Neural cell (in vitro differentiated cells): ENCODE measurements around the gene TUBB4B. TPM values are rescaled to one million over a fixed set of nuclear protein-coding genes. Genes with fewer than 3 reads are reported as not detected.

Source experiments
- H2AFZ ChIP-seq: fragments of 200-600, 300-800 bp; sonication (generic), shearing (Covaris generic); 2 replicates; pipeline ENCODE4 v1.6.0; 2014; ENCODE audit warnings: low read depth, mild to moderate bottlenecking, antibody characterized with exemption, low read length, moderate library complexity
- H3F3A ChIP-seq: fragments of 200-600 bp; shearing (Covaris generic); 2 replicates; pipeline ENCODE4 v1.6.1; 2016; ENCODE audit warnings: mild to moderate bottlenecking, moderate library complexity, mixed read lengths, antibody characterized with exemption, low read length; ENCODE audit not compliant: insufficient read depth, poor library complexity, severe bottlenecking
- H3K27ac ChIP-seq: fragments of 200-600, 300-800 bp; sonication (generic), shearing (Covaris generic); 2 replicates; pipeline ENCODE4 v1.5.1; 2014; ENCODE audit warnings: mild to moderate bottlenecking, low read length, moderate library complexity
- H3K27me3 ChIP-seq: fragments of 300-800, 200-600 bp; sonication (generic), shearing (Covaris generic); 2 replicates; pipeline ENCODE4 v1.6.0; 2014; ENCODE audit warnings: mild to moderate bottlenecking, low read depth, low read length, moderate library complexity; ENCODE audit not compliant: insufficient read depth
- H3K36me3 ChIP-seq: fragments of 300-800, 200-600 bp; sonication (generic), shearing (Covaris generic); 2 replicates; pipeline ENCODE4 v1.5.1; 2014; ENCODE audit warnings: mild to moderate bottlenecking, antibody characterized with exemption, low read length, moderate library complexity; ENCODE audit not compliant: insufficient read depth
- H3K4me2 ChIP-seq: fragments of 300-800, 200-600 bp; sonication (generic), shearing (Covaris generic); 2 replicates; pipeline ENCODE4 v1.6.0; 2014; ENCODE audit warnings: mild to moderate bottlenecking, low read length
- H3K4me3 ChIP-seq: fragments of 300-800, 200-600 bp; sonication (generic), shearing (Covaris generic); 2 replicates; pipeline ENCODE4 v1.5.1; 2014; ENCODE audit warnings: mild to moderate bottlenecking, low read length, moderate library complexity
- H3K79me2 ChIP-seq: fragments of 200-600 bp; shearing (Covaris generic); replicated peaks from 2 replicates; pipeline ENCODE4 v1.6.0; 2014; ENCODE audit warnings: mild to moderate bottlenecking, low read length, moderate library complexity; ENCODE audit not compliant: insufficient read depth
- H3K9ac ChIP-seq: fragments of 300-800, 200-600 bp; sonication (generic), shearing (Covaris generic); 2 replicates; pipeline ENCODE4 v1.6.1; 2016; ENCODE audit warnings: mild to moderate bottlenecking, low read length, mixed read lengths
- H3K9me2 ChIP-seq: fragments of 200-600 bp; shearing (Covaris generic); 2 replicates; pipeline ENCODE4 v1.6.1; 2016; ENCODE audit warnings: mild to moderate bottlenecking, low read length, mixed read lengths; ENCODE audit not compliant: insufficient read depth
- H3K9me3 ChIP-seq: fragments of 200-600, 300-800 bp; sonication (generic), shearing (Covaris generic); 2 replicates; pipeline ENCODE4 v1.6.1; 2016; ENCODE audit warnings: mild to moderate bottlenecking, mixed run types, low read length, moderate library complexity, mixed read lengths
- H4K20me1 ChIP-seq: fragments of 200-600 bp; shearing (Covaris generic); 2 replicates; pipeline ENCODE4 v1.6.1; 2016; ENCODE audit warnings: mild to moderate bottlenecking, mixed run types; ENCODE audit not compliant: insufficient read depth
- CTCF ChIP-seq: fragments of 450-650 bp; IDR thresholded peaks from 2 replicates; pipeline ENCODE4 v1.5.1; 2014; ENCODE audit warnings: antibody characterized with exemption, mild to moderate bottlenecking, moderate library complexity; ENCODE audit not compliant: poor library complexity, severe bottlenecking
- EP300 ChIP-seq: fragments of 450-650 bp; conservative IDR thresholded peaks from 2 replicates; pipeline ENCODE4 v1.6.1; 2014; ENCODE audit warnings: antibody characterized with exemption, mild to moderate bottlenecking, moderate library complexity; ENCODE audit not compliant: poor library complexity, severe bottlenecking
- EZH2 ChIP-seq: fragments of 200-600, 300-800 bp; shearing (Covaris generic), sonication (generic); IDR thresholded peaks from 2 replicates; pipeline ENCODE4 v1.6.1; 2014; ENCODE audit warnings: antibody characterized with exemption, low read length, borderline replicate concordance, mild to moderate bottlenecking; ENCODE audit not compliant: insufficient read depth, poor library complexity, severe bottlenecking
- MXI1 ChIP-seq: fragments of 450-650 bp; conservative IDR thresholded peaks from 2 replicates; pipeline ENCODE4 v1.6.1; 2014; ENCODE audit warnings: antibody characterized with exemption, mild to moderate bottlenecking; ENCODE audit not compliant: poor library complexity, severe bottlenecking
- POLR2AphosphoS5 ChIP-seq: IDR thresholded peaks from 2 replicates; pipeline ENCODE4 v1.6.1; 2012
- RAD21 ChIP-seq: fragments of 450-650 bp; conservative IDR thresholded peaks from 2 replicates; pipeline ENCODE4 v1.6.1; 2014; ENCODE audit warnings: antibody characterized with exemption, mild to moderate bottlenecking, moderate library complexity
- REST ChIP-seq: IDR thresholded peaks from 2 replicates; pipeline ENCODE4 v1.6.1; 2012; ENCODE audit warnings: borderline replicate concordance
- SMC3 ChIP-seq: fragments of 450-650 bp; conservative IDR thresholded peaks from 2 replicates; pipeline ENCODE4 v1.6.1; 2014; ENCODE audit warnings: antibody characterized with exemption, mild to moderate bottlenecking, moderate library complexity; ENCODE audit not compliant: poor library complexity
- TAF1 ChIP-seq: IDR thresholded peaks from 2 replicates; pipeline ENCODE4 v1.6.1; 2012; ENCODE audit warnings: low read depth
- polyA plus RNA-seq: library from polyadenylated mRNA; depleted of rRNA; stranded (reverse); fragments of >200 nt; gene quantifications from 2 replicates; pipeline ENCODE4 v1.2.3, GENCODE V29; 2014

TUBB4B gene
- polyA plus RNA-seq, 1 donor from 2014 or later: 60.3 TPM

DNA sequence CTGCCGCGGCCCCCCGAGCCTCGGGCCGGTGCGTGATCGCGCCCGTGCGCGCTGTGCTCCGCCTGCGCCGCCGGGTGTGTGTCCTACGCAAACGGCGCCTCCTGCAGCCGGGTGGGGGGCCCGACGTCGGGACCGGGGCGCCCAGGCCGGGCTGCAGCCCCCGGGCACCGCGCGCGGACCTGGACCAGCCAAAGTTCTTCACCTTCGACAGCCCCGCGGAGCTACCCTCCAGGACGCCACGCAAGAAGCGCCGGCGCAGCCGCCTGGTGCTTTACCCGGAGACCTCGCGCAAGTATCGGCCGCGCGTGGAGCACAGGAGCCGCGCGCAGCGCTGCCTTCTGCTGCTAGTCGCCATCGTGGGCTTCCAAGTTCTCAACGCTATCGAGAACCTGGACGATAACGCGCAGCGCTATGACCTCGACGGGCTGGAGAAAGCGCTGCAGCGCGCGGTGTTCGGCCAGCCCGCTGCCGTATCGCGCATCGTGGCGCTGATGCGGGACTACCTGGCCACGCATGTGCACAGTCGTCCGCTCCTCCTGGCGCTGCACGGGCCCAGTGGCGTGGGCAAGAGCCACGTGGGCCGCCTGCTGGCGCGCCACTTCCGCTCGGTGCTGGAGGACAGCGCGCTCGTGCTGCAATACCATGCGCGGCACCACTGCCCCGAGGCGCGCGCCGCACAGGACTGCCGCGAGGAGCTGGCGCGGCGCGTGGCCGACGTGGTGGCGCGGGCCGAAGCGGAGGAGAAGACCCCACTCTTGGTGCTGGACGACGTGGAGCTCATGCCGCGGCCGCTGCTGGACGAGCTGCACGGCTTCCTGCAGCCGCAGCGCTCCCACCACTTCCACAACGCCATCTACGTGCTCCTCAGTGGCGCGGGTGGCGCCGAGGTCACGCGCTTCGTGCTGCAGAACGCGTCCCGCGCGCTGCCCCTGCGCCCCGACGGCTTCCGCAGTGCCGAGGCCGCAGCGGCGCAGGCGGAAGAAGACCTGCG is 37.9 kb downstream of the TUBB4B start:
- no peaks in the 10 kb centered on the region for H3K9me2 ChIP-seq
- no peaks in the 10 kb centered on the region for H3K79me2 ChIP-seq
- H3K4me3 ChIP-seq: no peak overlapping the region
- H4K20me1 ChIP-seq: no peaks in the 10 kb centered on the region
- no peaks in the 10 kb centered on the region for H3F3A ChIP-seq
- no peak overlapping the region for H3K4me2 ChIP-seq
- TF ChIP-seq MXI1: no peak
- no peak for TF ChIP-seq CTCF
- TF ChIP-seq SMC3: no peak
- TF ChIP-seq RAD21: no peak
- TF ChIP-seq EZH2: no peak
- no peak for TF ChIP-seq POLR2AphosphoS5
- TF ChIP-seq EP300: no peak
- no peak for TF ChIP-seq TAF1
- TF ChIP-seq REST: no peak
- peaks cover 18% of the 10 kb centered on the region for H3K27me3 ChIP-seq
- no peaks in the 10 kb centered on the region for H3K36me3 ChIP-seq
- no peak overlapping the region for H3K9ac ChIP-seq
- H2AFZ ChIP-seq: no peak overlapping the region
- no peak overlapping the region for H3K27ac ChIP-seq
- H3K9me3 ChIP-seq: no peaks in the 10 kb centered on the region

- Histone ChIP-seq H3F3A (no peaks in the 10 kb centered on the region), H3K9ac (no peak overlapping the region), H3K27ac (no peak overlapping the region), H4K20me1 (no peaks in the 10 kb centered on the region), H3K36me3 (no peaks in the 10 kb centered on the region), H3K4me2 (no peak overlapping the region), H3K9me2 (no peaks in the 10 kb centered on the region), H3K27me3 (peaks cover 18% of the 10 kb centered on the region), H3K4me3 (no peak overlapping the region), H3K9me3 (no peaks in the 10 kb centered on the region), H3K79me2 (no peaks in the 10 kb centered on the region), H2AFZ (no peak overlapping the region)
- TF ChIP-seq TAF1 (no peak), RAD21 (no peak), EZH2 (no peak), CTCF (no peak), POLR2AphosphoS5 (no peak), MXI1 (no peak), EP300 (no peak), SMC3 (no peak), REST (no peak)
Observed at GRCh38 chr9:137279741-137280473, 38.8 kb downstream of the TUBB4B start.
